GM12878 (cell line): Measurements from ENCODE around the gene CCDC24. TPM values are rescaled to one million over a fixed set of nuclear protein-coding genes. Genes with fewer than 3 reads are reported as not detected.

ENCODE experiments used
- ATAC-seq: fragments of 200-7000 bp; cut with Tn5 transposase; 3 replicates; pipeline ENCODE4 v1.9.1; 2020; ENCODE audit warnings: mild to moderate bottlenecking, moderate library complexity
- BruUV-seq: library from RNA; stranded (reverse); fragments of 400-500 nt; replicated peaks from 2 replicates; lab custom pipeline; 2021; lab: Mats Ljungman, UMichigan
- CTCF ChIA-PET: fragments of 300-600 bp; sonication (Branson Sonifier 250); formaldehyde crosslinking; extraction: SDS; loops from one replicate; lab custom pipeline; 2021; ENCODE audit warnings: inconsistent platforms; lab: Yijun Ruan, JAX
- POLR2A ChIA-PET: fragments of 350-600 bp; formaldehyde crosslinking; extraction: SDS; loops from one replicate; lab custom pipeline; 2021; ENCODE audit warnings: inconsistent platforms; lab: Charles Lee
- RAD21 ChIA-PET: fragments of 300-600 bp; sonication (Branson Sonifier 250); formaldehyde crosslinking; loops from one replicate; lab custom pipeline; 2023; ENCODE audit warnings: antibody characterized with exemption; ENCODE audit not compliant: unreplicated experiment; lab: Charles Lee
- SMC1A ChIA-PET: fragments of 300-600 bp; sonication (Branson Sonifier 250); formaldehyde crosslinking; loops from one replicate; lab custom pipeline; 2023; ENCODE audit not compliant: unreplicated experiment, uncharacterized antibody; lab: Charles Lee
- DNase-seq: peaks from one replicate; pipeline ENCODE4 v3.0.0-alpha.2; 2011; ENCODE audit warnings: low read depth, low spot score
- FAIRE-seq: peaks from 3 replicates; lab custom pipeline; 2011; peaks lifted over from hg19 to GRCh38; lab: Jason Lieb, UNC
- H2AFZ ChIP-seq: 2 replicates; pipeline ENCODE4 v1.6.0; 2011; ENCODE audit warnings: low read depth, low read length, control low read depth; ENCODE audit not compliant: control insufficient read depth
- H3K27ac ChIP-seq: 2 replicates; pipeline ENCODE4 v1.5.1; 2011; ENCODE audit warnings: control low read depth; ENCODE audit not compliant: control insufficient read depth, insufficient read depth
- H3K27me3 ChIP-seq, 2 experiments: replicated peaks in 1 of 2; 2 replicates each; pipeline versions ENCODE4 v1.6.0 to v1.6.1; 2011; ENCODE audit warnings: low read length in 1 of 2; ENCODE audit not compliant: control insufficient read depth in 2 of 2, insufficient read depth in 2 of 2
- H3K36me3 ChIP-seq, 2 experiments: 2 replicates each; pipeline ENCODE4 v1.5.1; 2011; ENCODE audit warnings: low read length in 1 of 2; ENCODE audit not compliant: control insufficient read depth in 2 of 2, insufficient read depth in 2 of 2
- H3K4me1 ChIP-seq: 2 replicates; pipeline ENCODE4 v1.6.1; 2011; ENCODE audit warnings: mild to moderate bottlenecking, low read length, moderate library complexity, mixed read lengths; ENCODE audit not compliant: control insufficient read depth, insufficient read depth
- H3K4me2 ChIP-seq: 2 replicates; pipeline ENCODE4 v1.6.0; 2011; ENCODE audit warnings: control low read depth; ENCODE audit not compliant: control insufficient read depth, insufficient read depth
- H3K4me3 ChIP-seq: fragments of 200-600 bp; sonication (generic); 2 replicates; pipeline ENCODE4 v1.5.1; 2016
- H3K79me2 ChIP-seq: 2 replicates; pipeline ENCODE4 v1.6.0; 2011; ENCODE audit warnings: low read length; ENCODE audit not compliant: control insufficient read depth, insufficient read depth
- H3K9ac ChIP-seq: 2 replicates; pipeline ENCODE4 v1.8.0; 2011; ENCODE audit warnings: low read length, control low read depth, mixed read lengths; ENCODE audit not compliant: control insufficient read depth, insufficient read depth
- H3K9me3 ChIP-seq: replicated peaks from 3 replicates; pipeline ENCODE4 v1.5.1; 2011; ENCODE audit warnings: mild to moderate bottlenecking, low read length; ENCODE audit not compliant: control insufficient read depth, insufficient read depth
- H4K20me1 ChIP-seq: 2 replicates; pipeline ENCODE4 v1.6.0; 2011; ENCODE audit not compliant: control insufficient read depth, insufficient read depth
- BCL3 ChIP-seq: IDR thresholded peaks from 2 replicates; pipeline ENCODE4 v1.6.1; 2011; ENCODE audit warnings: borderline replicate concordance, low read depth, mild to moderate bottlenecking, moderate library complexity, low read length; ENCODE audit not compliant: insufficient read depth, poor library complexity, severe bottlenecking
- SUZ12 ChIP-seq: fragments of 200-600 bp; sonication (generic); IDR thresholded peaks from one replicate; pipeline ENCODE4 v1.6.1; 2018; ENCODE audit warnings: antibody characterized with exemption, mild to moderate bottlenecking; ENCODE audit not compliant: unreplicated experiment
- WGBS: methylation state at CpG from one replicate; pipeline ENCODE4 v1.1.6; 2016; ENCODE audit warnings: low lambda C conversion rate; ENCODE audit not compliant: insufficient replicate concordance, insufficient coverage; ENCODE audit errors: missing lambda C conversion rate; 5-methylcytosine and 5-hydroxymethylcytosine counted together
- in situ Hi-C: fragments of 300-500 bp; cut with MboI; formaldehyde crosslinking; loops from 9 replicates; pipeline ENCODE4 v1.14.3; 2018; ENCODE audit warnings: mixed read lengths
- intact Hi-C: fragments of 100-400 bp; cut with micrococcal nuclease; formaldehyde crosslinking; loops from one replicate; pipeline ENCODE4 v1.14.2; 2022; ENCODE audit not compliant: unreplicated experiment
- polyA plus RNA-seq, 11 experiments: library from polyadenylated mRNA; depleted of rRNA in 4 of 11; unstranded in 6 of 11; stranded (reverse) in 5 of 11; fragments of >200 nt; fragmentation: Nextera tagmentation in 4 of 11; fragmentation: Illumina TruSeq in 1 of 11; extraction: Ambion mirVana in 4 of 11; extraction: Trizol in 1 of 11; gene quantifications; 1 replicate in 1 of 11; 2 replicates in 10 of 11; pipeline versions ENCODE4 v1.2.1 to v1.2.3, GENCODE V29; 2011 to 2016; ENCODE audit warnings: inconsistent platforms in 2 of 11, missing spikeins in 2 of 11, low read depth in 1 of 11
- total RNA-seq, 4 experiments: library from RNA; depleted of rRNA in 3 of 4; stranded (reverse); fragments of >200 nt in 3 of 4; fragmentation: Illumina TruSeq in 1 of 4; extraction: Trizol in 1 of 4; gene quantifications; 2 replicates each; pipeline versions ENCODE4 v1.2.1 to v1.2.3, GENCODE V29; 2013 to 2021

CCDC24 gene
- total and polyA plus RNA-seq, 10 of the 15 experiments (the other 5 are each of a cell fraction or from before 2014, with no cell fraction given) = 0.18 to 3.1 (median 1.6) TPM; not detected in 1

- FAIRE-seq (no peak), DNase-seq (no peak), ATAC-seq (no peak)
- SMC1A ChIA-PET = interaction anchor here (0.7 to 1.4 kb wide), 3 partner anchors 39 to 281 kb away, joined by 3 to 5 read pairs (median 4); no protein-coding TSS in a partner anchor
- intact Hi-C loops (loop anchor here (2.0 kb wide), 1 partner anchor 515 kb away; no protein-coding TSS in a partner anchor), in situ Hi-C loops (loop anchor here (5.0 kb wide), 1 partner anchor 517 kb away; no protein-coding TSS in a partner anchor)
- CTCF ChIA-PET = interaction anchor here (0.6 to 12.6 kb wide), 6 partner anchors 39 to 281 kb away, joined by 3 to 167 read pairs (median 3); no protein-coding TSS in a partner anchor
- Histone ChIP-seq H3K36me3 (no peaks in the 10 kb centered on the region), H3K27me3 (no peaks in the 10 kb centered on the region), H3K27ac (no peak overlapping the region), H3K79me2 (no peaks in the 10 kb centered on the region), H2AFZ (no peak overlapping the region), H3K4me2 (no peak overlapping the region), H4K20me1 (no peaks in the 10 kb centered on the region), H3K9ac (no peak overlapping the region), H3K9me3 (no peaks in the 10 kb centered on the region), H3K4me3 (no peak overlapping the region), H3K4me1 (peaks cover 9% of the 10 kb centered on the region; the same call in 1 of the 2 replicates)
- TF ChIP-seq BCL3 (peak; percentile 28), SUZ12 (no peak)
- RAD21 ChIA-PET = interaction anchor here (2.6 kb wide), 1 partner anchor 39 kb away, joined by 7 read pairs; no protein-coding TSS in a partner anchor
- BruUV-seq = no TSS peak
- 69% methylated on average over 7 of the region's 7 CpGs for WGBS
- POLR2A ChIA-PET = interaction anchor here (0.6 kb wide), 1 partner anchor 51 kb away, joined by 3 read pairs; no protein-coding TSS in a partner anchor
Observed at GRCh38 chr1:44044071-44044801, 52.8 kb downstream of the CCDC24 start.
